GM18909 (cell line): ENCODE measurements around the gene CCDC91.

Experiments used
- ATAC-seq: cut with Tn5 transposase; IDR thresholded peaks from one replicate; pipeline ENCODE4 v1.9.1; 2021; ENCODE audit warnings: mild to moderate bottlenecking; ENCODE audit not compliant: unreplicated experiment, poor library complexity

Gene CCDC91

GRCh38 chr12:28568118-28568517 is 377.9 kb downstream of the CCDC91 start:
- no peak for ATAC-seq

GRCh38 chr12:28568704-28569103 is 378.4 kb downstream of the CCDC91 start:
- no peak for ATAC-seq

GRCh38 chr12:28569698-28570411 is 379.6 kb downstream of the CCDC91 start:
- ATAC-seq = no peak

- ATAC-seq = no peak
These were observed 380.6 kb downstream of the CCDC91 start for GRCh38 chr12:28570811-28571210.

- no peak for ATAC-seq
These were observed 384.7 kb downstream of the CCDC91 start for GRCh38 chr12:28574746-28575592.

- no peak for ATAC-seq
These were observed 385.4 kb downstream of the CCDC91 start for GRCh38 chr12:28575593-28576205.

GRCh38 chr12:28578361-28578760 is 388.1 kb downstream of the CCDC91 start:
- no peak for ATAC-seq

GRCh38 chr12:28578833-28579252 is 388.6 kb downstream of the CCDC91 start:
- no peak for ATAC-seq

- no peak for ATAC-seq
These were observed 392.6 kb downstream of the CCDC91 start for GRCh38 chr12:28582672-28583376.

- no peak for ATAC-seq
These were observed 393.5 kb downstream of the CCDC91 start for GRCh38 chr12:28583701-28584261.

- ATAC-seq = no peak
These were observed 394.9 kb downstream of the CCDC91 start for GRCh38 chr12:28585146-28585545.

GRCh38 chr12:28586481-28586880 is 396.2 kb downstream of the CCDC91 start:
- ATAC-seq = no peak

- no peak for ATAC-seq
These were observed 401.6 kb downstream of the CCDC91 start for GRCh38 chr12:28591831-28592230.
